Suprapubic skin (tissue), 4 donors: ENCODE data around the gene DNAH8. TPM values are rescaled to one million over a fixed set of nuclear protein-coding genes. Genes with fewer than 3 reads are reported as not detected.

Experiments used
- DNase-seq, 2 donors: peaks; one replicate each; pipeline ENCODE4 v3.0.0-alpha.2; 2019; ENCODE audit warnings: low spot score in 2 of 2
- H3K27ac ChIP-seq: fragments of 200-600 bp; sonication (generic); one replicate; pipeline ENCODE4 v1.5.1; 2019
- H3K27me3 ChIP-seq: fragments of 200-600 bp; sonication (generic); one replicate; pipeline ENCODE4 v1.5.1; 2019
- H3K36me3 ChIP-seq: fragments of 200-600 bp; sonication (generic); one replicate; pipeline ENCODE4 v1.5.1; 2019
- H3K4me1 ChIP-seq: fragments of 200-600 bp; sonication (generic); one replicate; pipeline ENCODE4 v1.5.1; 2019
- H3K4me3 ChIP-seq: fragments of 200-600 bp; sonication (generic); one replicate; pipeline ENCODE4 v1.5.1; 2019; ENCODE audit warnings: mild to moderate bottlenecking
- H3K9me3 ChIP-seq: fragments of 200-600 bp; sonication (generic); one replicate; pipeline ENCODE4 v1.5.1; 2019
- CTCF ChIP-seq, 2 donors: fragments of 200-600 bp in 1 of 2; fragments of 450-650 bp in 1 of 2; sonication (generic) in 1 of 2; IDR thresholded peaks; one replicate each; pipeline ENCODE4 v1.5.1; 2016 to 2019; ENCODE audit warnings: antibody characterized with exemption in 2 of 2, mild to moderate bottlenecking in 1 of 2, moderate library complexity in 1 of 2
- EP300 ChIP-seq: sonication (generic); formaldehyde crosslinking; IDR thresholded peaks from one replicate; pipeline ENCODE4 v1.6.1; 2017; ENCODE audit warnings: antibody characterized with exemption
- POLR2A ChIP-seq, 2 donors: fragments of 450-650 bp; IDR thresholded peaks; one replicate each; pipeline ENCODE4 v1.6.1; 2017; ENCODE audit warnings: antibody characterized with exemption in 2 of 2, mild to moderate bottlenecking in 2 of 2, moderate library complexity in 2 of 2
- POLR2AphosphoS5 ChIP-seq, 3 donors: sonication (generic); formaldehyde crosslinking; IDR thresholded peaks; one replicate each; pipeline ENCODE4 v1.6.1; 2017; ENCODE audit warnings: antibody characterized with exemption in 3 of 3
- WGBS: methylation state at CpG from one replicate; pipeline ENCODE4 v1.1.5; 2018; 5-methylcytosine and 5-hydroxymethylcytosine counted together
- total RNA-seq, 4 donors: library from RNA; depleted of rRNA; stranded (reverse); fragments of >200 nt; gene quantifications; one replicate each; pipeline ENCODE4 v1.1.0, GENCODE V29; 2016

DNAH8 gene
- total RNA-seq, 4 donors from 2014 or later: 0.04 to 0.23 (median 0.08) TPM; not detected in 1

DNA sequence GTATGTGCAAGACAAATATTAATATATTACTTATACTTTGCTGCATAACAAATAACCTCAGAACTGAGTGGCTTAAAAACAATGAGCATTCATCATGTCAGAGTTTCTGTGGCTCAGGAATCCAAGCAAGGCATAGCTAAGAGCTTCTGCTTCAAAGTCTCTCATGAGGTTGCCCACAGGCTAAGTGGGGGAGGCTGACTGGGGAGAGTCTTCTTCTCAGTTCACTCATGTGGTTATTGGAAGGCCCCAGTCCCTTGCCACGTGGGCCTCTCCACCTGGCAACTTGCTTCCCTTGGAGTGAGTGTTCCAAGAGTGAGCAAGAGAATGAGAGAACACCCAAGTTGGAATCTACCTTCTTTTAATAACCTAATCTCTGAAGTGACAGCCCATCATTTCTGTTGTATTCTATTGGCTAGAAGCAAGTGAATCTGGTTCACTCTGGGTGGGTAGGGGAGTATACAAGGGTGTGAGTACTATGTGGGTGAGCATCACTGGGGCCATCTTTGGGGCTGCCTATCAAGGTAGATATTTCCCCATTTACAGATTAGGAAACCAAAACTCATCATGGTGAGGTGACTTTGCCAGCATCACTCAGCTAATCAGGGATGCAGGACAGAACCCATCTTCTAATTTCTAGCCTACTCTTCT, 36.0 kb downstream of the DNAH8 start:
- H3K27ac ChIP-seq: no peak overlapping the region
- no peaks in the 10 kb centered on the region for H3K9me3 ChIP-seq
- no peak overlapping the region for H3K4me3 ChIP-seq
- no peak for TF ChIP-seq POLR2A (IDR thresholded peaks at IDR 0.05)
- no peak for TF ChIP-seq EP300
- TF ChIP-seq POLR2AphosphoS5 (IDR thresholded peaks at IDR 0.05): no peak
- TF ChIP-seq CTCF (IDR thresholded peaks at IDR 0.05): no peak
- H3K4me1 ChIP-seq: no peaks in the 10 kb centered on the region
- no peaks in the 10 kb centered on the region for H3K36me3 ChIP-seq
- H3K27me3 ChIP-seq: peaks cover 7% of the 10 kb centered on the region
- WGBS: 64% methylated on average over 1 of the region's 1 CpG
- DNase-seq: no peak

DNA sequence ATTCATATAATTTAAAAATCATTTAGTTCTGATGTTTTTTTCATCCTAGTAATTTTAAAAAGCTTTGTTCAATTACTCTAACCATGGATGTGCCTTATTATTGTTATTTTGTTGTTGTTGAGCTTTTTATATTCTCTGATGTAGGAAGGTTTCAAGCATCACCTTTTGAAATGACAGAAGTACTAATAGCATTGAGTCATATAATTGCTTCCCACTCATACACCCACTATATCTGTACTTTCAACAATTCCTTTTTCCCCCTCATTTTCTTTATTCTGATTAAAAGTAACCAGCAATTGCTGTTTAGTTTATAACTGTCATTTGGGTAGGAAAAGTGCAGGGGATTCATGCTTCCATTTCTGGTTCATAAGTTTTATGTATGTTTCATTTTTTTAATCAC, 38.6 kb downstream of the DNAH8 start:
- no peak for DNase-seq
- TF ChIP-seq POLR2AphosphoS5 (IDR thresholded peaks at IDR 0.05) (no peak), EP300 (no peak), POLR2A (IDR thresholded peaks at IDR 0.05) (no peak), CTCF (IDR thresholded peaks at IDR 0.05) (no peak)
- Histone ChIP-seq H3K9me3 (no peaks in the 10 kb centered on the region), H3K36me3 (no peaks in the 10 kb centered on the region), H3K4me3 (no peak overlapping the region), H3K27ac (no peak overlapping the region), H3K4me1 (no peaks in the 10 kb centered on the region), H3K27me3 (no peaks in the 10 kb centered on the region)

DNA sequence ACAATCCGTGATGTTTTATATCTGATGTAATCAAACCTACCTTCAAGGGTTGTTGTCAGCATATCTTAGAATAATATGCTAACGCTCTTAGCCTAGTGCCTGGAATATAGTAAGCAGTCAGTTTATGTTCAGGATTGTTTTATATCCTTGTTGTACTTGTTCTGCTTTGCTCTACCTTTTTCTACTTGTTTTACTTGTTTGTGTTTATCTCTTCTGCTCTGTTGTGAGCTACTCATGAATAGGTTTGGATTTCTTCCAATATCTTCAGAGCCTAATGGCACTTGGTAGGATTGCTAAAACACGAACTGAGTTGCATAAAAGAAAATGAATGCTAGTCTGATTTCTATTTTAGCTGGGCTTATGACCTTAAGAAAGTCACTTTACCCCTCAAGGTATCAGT, 40.1 kb downstream of the DNAH8 start:
- no peaks in the 10 kb centered on the region for H3K9me3 ChIP-seq
- H3K27ac ChIP-seq: peak overlapping the region; percentile 27
- DNase-seq: no peak
- WGBS: 32% methylated on average over 3 of the region's 3 CpGs
- TF ChIP-seq CTCF (IDR thresholded peaks at IDR 0.05) (no peak), POLR2AphosphoS5 (IDR thresholded peaks at IDR 0.05) (peak in 2 of 3 donors; percentile 17 to 48), POLR2A (IDR thresholded peaks at IDR 0.05) (no peak), EP300 (no peak)
- H3K36me3 ChIP-seq: no peaks in the 10 kb centered on the region
- no peak overlapping the region for H3K4me3 ChIP-seq
- H3K4me1 ChIP-seq: no peaks in the 10 kb centered on the region
- H3K27me3 ChIP-seq: no peaks in the 10 kb centered on the region

DNA sequence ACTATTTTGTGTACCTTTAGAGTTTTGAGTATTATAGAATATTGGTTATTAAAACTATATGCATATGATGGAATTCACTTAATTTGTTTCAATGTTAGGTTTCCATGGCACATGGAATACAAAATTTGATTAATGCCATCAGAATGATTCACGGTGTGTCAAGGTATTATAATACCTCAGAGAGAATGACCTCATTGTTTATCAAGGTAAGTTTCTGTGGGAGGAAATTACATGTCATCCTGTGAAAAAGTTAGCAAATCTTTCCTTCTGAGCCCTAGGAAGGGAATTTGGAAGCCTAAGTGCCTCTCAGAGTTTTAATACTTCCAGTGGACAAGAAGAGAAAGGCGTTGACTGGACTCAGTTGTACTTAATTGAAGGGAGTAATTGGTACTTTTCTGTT, 40.8 kb downstream of the DNAH8 start:
- H3K27me3 ChIP-seq: no peaks in the 10 kb centered on the region
- no peaks in the 10 kb centered on the region for H3K36me3 ChIP-seq
- no peak for TF ChIP-seq CTCF (IDR thresholded peaks at IDR 0.05)
- TF ChIP-seq POLR2A (IDR thresholded peaks at IDR 0.05): no peak
- TF ChIP-seq POLR2AphosphoS5 (IDR thresholded peaks at IDR 0.05): no peak
- TF ChIP-seq EP300: no peak
- no peak overlapping the region for H3K4me3 ChIP-seq
- no peaks in the 10 kb centered on the region for H3K9me3 ChIP-seq
- DNase-seq: no peak
- H3K4me1 ChIP-seq: no peaks in the 10 kb centered on the region
- 65% methylated on average over 2 of the region's 2 CpGs for WGBS
- peak overlapping the region; percentile 27 for H3K27ac ChIP-seq

DNA sequence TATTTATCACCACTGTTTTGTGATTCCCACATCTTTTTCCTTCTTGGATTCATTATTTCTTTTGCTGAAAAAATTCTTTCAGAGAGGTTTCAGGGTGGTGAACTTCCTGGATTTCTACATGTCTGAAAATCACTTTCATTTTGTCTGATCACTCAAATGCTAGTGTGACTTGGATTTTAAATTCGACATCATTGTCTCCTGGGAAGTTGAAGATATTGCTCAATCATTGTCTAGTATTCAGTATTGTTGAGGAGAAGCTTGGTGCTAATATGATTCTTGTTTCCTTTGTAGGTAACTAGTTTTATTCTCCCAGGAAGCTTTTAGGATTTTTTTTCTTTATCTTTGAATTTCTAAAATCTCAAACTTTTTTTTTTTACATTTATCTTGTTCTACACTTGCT, 45.0 kb downstream of the DNAH8 start:
- 70% methylated on average over 1 of the region's 1 CpG for WGBS
- DNase-seq: no peak
- no peaks in the 10 kb centered on the region for H3K9me3 ChIP-seq
- no peaks in the 10 kb centered on the region for H3K36me3 ChIP-seq
- H3K4me3 ChIP-seq: no peak overlapping the region
- TF ChIP-seq POLR2AphosphoS5 (IDR thresholded peaks at IDR 0.05) (no peak), EP300 (no peak), CTCF (IDR thresholded peaks at IDR 0.05) (no peak), POLR2A (IDR thresholded peaks at IDR 0.05) (no peak)
- no peaks in the 10 kb centered on the region for H3K27me3 ChIP-seq
- no peaks in the 10 kb centered on the region for H3K4me1 ChIP-seq
- no peak overlapping the region for H3K27ac ChIP-seq
